ENCODE data around the gene COPZ1. TPM values are rescaled to one million over a fixed set of nuclear protein-coding genes. Genes with fewer than 3 reads are reported as not detected.

COPZ1 gene
- total RNA-seq, 1 experiment from 2014 or later = 207 TPM

DNA sequence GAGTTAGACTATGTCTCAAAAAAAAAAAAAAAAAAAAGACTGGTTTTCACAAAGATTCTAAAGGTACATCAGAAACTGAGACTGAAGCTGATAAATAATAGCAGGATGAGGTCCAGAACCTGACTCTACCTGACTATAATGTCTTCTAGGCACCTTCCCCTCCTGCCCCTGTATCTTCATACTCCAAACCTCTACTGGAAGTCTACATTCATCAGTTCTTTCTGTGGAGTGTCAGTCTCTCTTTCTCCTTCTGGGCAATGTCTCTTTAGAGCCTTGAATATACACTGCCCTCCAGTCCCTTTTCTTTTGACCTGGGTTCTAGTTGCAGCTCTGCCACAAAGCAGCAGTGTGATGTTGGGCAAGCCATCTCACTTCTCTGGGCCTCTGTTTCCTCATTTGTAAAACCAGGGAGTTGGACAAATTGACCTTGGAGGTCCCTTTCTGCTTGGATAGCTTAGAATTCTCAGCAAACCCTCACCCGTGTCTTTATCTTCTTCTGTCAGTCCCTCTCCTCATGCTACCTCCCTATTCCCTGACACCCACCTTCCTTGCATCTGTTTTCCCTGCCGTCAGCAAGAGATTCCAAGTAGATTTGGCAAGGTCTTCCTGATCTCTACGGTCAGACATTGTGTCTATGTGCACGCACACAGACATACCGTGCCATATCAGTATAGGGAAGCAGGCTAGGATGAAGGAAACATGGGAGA lies 28.4 kb upstream of the COPZ1 start:
- POLR2A ChIA-PET = interaction anchor here (3.7 kb wide), 1 partner anchor 29 kb away, joined by 10 read pairs; the partner anchor contains the start of gene COPZ1

DNA sequence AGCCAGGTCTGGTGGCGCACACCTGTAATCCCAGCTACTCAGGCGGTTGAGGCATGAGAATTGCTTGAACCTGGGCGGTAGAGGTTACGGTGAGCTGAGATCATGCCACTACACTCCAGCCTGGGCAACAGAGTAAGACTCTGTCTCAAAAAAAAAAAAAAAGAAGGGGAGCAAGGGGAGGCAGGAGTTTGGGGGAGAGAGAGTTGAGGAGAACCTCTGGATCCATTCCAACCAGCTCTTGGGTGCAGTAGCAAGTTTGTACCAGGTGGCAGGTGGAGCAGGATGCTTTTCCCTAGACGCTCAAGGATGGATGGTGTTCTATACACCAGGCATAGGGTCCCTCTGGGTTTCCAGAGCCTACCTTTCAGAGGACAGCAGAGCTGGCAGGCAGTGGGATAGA lies 26.0 kb upstream of the COPZ1 start:
- Mint-ChIP-seq H3K4me3 (ENCODE audit: unreplicated experiment) (no peak overlapping the region), H3K4me1 (ENCODE audit: insufficient read depth, unreplicated experiment) (peaks cover 37% of the 10 kb centered on the region), H3K9me3 (ENCODE audit: unreplicated experiment) (no peaks in the 10 kb centered on the region), H3K36me3 (ENCODE audit: insufficient read depth, unreplicated experiment) (no peaks in the 10 kb centered on the region), H3K27ac (ENCODE audit: low read depth, unreplicated experiment) (no peak overlapping the region), H3K27me3 (ENCODE audit: insufficient read depth, unreplicated experiment) (no peaks in the 10 kb centered on the region)
- TF ChIP-seq CTCF (IDR thresholded peaks at IDR 0.05; ENCODE audit: unreplicated experiment) = no peak
- no peak for DNase-seq (ENCODE audit: unreplicated experiment)
- intact Hi-C loops (cut with micrococcal nuclease) = no loop called here
- CTCF ChIA-PET = interaction anchor here (0.6 to 4.3 kb wide), 10 partner anchors 9 to 293 kb away, joined by 3 to 19 read pairs (median 4); partner anchors contain the start of gene COPZ1
- BruUV-seq (replicated peaks) = no TSS peak
- POLR2A ChIA-PET = interaction anchor here (0.6 to 4.1 kb wide), 6 partner anchors 9 to 826 kb away, joined by 3 to 34 read pairs (median 8); partner anchors contain the start of genes CBX5, COPZ1 and HNRNPA1

More for the DNA sequence above, 28.4 kb upstream of the COPZ1 start:
- no peak for TF ChIP-seq CTCF (IDR thresholded peaks at IDR 0.05; ENCODE audit: unreplicated experiment)
- no peaks in the 10 kb centered on the region for H3K27me3 Mint-ChIP-seq (ENCODE audit: insufficient read depth, unreplicated experiment)
- no peak for DNase-seq (ENCODE audit: unreplicated experiment)
- peaks cover 7% of the 10 kb centered on the region for H3K36me3 Mint-ChIP-seq (ENCODE audit: insufficient read depth, unreplicated experiment)
- no peak overlapping the region for H3K27ac Mint-ChIP-seq (ENCODE audit: low read depth, unreplicated experiment)
- CTCF ChIA-PET = interaction anchor here (1.0 to 6.2 kb wide), 7 partner anchors 11 to 83 kb away, joined by 3 to 57 read pairs (median 9); partner anchors contain the start of gene COPZ1
- intact Hi-C loops (cut with micrococcal nuclease) = no loop called here
- H3K4me1 Mint-ChIP-seq (ENCODE audit: insufficient read depth, unreplicated experiment) = peaks cover 19% of the 10 kb centered on the region
- BruUV-seq (replicated peaks) = no TSS peak
- H3K4me3 Mint-ChIP-seq (ENCODE audit: unreplicated experiment) = no peak overlapping the region
- no peaks in the 10 kb centered on the region for H3K9me3 Mint-ChIP-seq (ENCODE audit: unreplicated experiment)

DNA sequence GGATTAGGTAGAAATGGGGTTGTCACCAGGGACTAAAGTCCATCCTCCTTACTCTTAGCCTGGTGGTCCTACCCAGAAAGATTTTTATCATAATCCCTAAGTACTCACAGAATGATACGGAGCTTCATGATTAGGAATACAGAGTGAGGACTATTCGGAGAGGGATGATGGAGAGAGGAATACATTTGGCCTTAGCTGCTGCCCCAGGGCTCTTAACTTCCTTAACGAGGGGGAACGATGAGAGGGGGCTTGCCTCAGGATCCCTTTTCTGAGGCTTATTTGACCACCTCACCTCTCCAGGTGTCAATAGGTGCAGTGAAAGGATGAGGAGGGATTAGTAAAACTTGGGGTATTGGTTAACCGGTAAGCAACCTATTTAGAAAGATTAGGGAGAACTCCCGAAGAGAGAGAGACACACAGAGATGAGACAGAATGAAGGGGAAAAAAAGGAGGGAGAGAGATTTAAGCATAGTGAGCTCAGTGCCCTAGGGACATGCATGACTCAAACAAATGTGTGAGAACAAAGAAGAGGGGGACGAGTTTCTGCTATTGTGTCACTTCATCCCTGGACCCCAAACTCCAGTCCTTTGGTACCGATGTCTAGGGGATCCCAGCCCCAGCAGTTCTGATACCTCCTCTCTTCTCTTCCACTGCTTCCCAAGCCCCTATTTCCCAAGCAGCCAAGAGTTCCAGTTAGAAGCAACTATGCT lies 25.3 kb upstream of the COPZ1 start:
- TF ChIP-seq CTCF (IDR thresholded peaks at IDR 0.05; ENCODE audit: unreplicated experiment) = no peak
- Mint-ChIP-seq H3K27ac (ENCODE audit: low read depth, unreplicated experiment) (peak overlapping the region; percentile 6), H3K27me3 (ENCODE audit: insufficient read depth, unreplicated experiment) (no peaks in the 10 kb centered on the region), H3K9me3 (ENCODE audit: unreplicated experiment) (no peaks in the 10 kb centered on the region), H3K4me1 (ENCODE audit: insufficient read depth, unreplicated experiment) (peaks cover 44% of the 10 kb centered on the region), H3K4me3 (ENCODE audit: unreplicated experiment) (peak overlapping the region; percentile 4), H3K36me3 (ENCODE audit: insufficient read depth, unreplicated experiment) (no peaks in the 10 kb centered on the region)
- ChIA-PET POLR2A (interaction anchor here (0.6 to 4.1 kb wide), 11 partner anchors 10 to 826 kb away, joined by 3 to 34 read pairs (median 5); partner anchors contain the start of genes CBX5, COPZ1 and HNRNPA1), CTCF (interaction anchor here (0.9 to 4.3 kb wide), 10 partner anchors 8 to 294 kb away, joined by 3 to 19 read pairs (median 6); partner anchors contain the start of gene COPZ1)
- BruUV-seq (replicated peaks) = no TSS peak
- peak; percentile 55 for DNase-seq (ENCODE audit: unreplicated experiment)
- intact Hi-C loops (cut with micrococcal nuclease) = no loop called here

- Mint-ChIP-seq H3K4me3 (ENCODE audit: unreplicated experiment) (peak overlapping the region; percentile 4), H3K27ac (ENCODE audit: low read depth, unreplicated experiment) (peak overlapping the region; percentile 6), H3K9me3 (ENCODE audit: unreplicated experiment) (no peaks in the 10 kb centered on the region), H3K36me3 (ENCODE audit: insufficient read depth, unreplicated experiment) (no peaks in the 10 kb centered on the region), H3K4me1 (ENCODE audit: insufficient read depth, unreplicated experiment) (peaks cover 46% of the 10 kb centered on the region), H3K27me3 (ENCODE audit: insufficient read depth, unreplicated experiment) (no peaks in the 10 kb centered on the region)
- DNase-seq (ENCODE audit: unreplicated experiment) = peak; percentile 72
- TF ChIP-seq CTCF (IDR thresholded peaks at IDR 0.05; ENCODE audit: unreplicated experiment) = no peak
- intact Hi-C loops (cut with micrococcal nuclease) = no loop called here
- BruUV-seq (replicated peaks) = no TSS peak
- CTCF ChIA-PET = interaction anchor here (0.9 to 4.3 kb wide), 8 partner anchors 9 to 99 kb away, joined by 3 to 19 read pairs (median 4); partner anchors contain the start of genes COPZ1 and ZNF385A
- POLR2A ChIA-PET = interaction anchor here (0.6 to 4.1 kb wide), 12 partner anchors 10 to 105 kb away, joined by 3 to 34 read pairs (median 6); partner anchors contain the start of genes CBX5, COPZ1 and HNRNPA1
Measured at GRCh38 chr12:54300225-54300731, 24.7 kb upstream of the COPZ1 start.
